Activated B cell treated with CpG ODN at 0.5 μM for 24 hours (primary cell): ENCODE measurements around the gene HNRNPA1L2. TPM values are rescaled to one million over a fixed set of nuclear protein-coding genes. Genes with fewer than 3 reads are reported as not detected.

Source experiments
- ATAC-seq: fragments of 200-7000 bp; cut with Tn5 transposase; one replicate; pipeline ENCODE4 v1.10.0; 2021; ENCODE audit warnings: low read depth, mild to moderate bottlenecking, moderate library complexity
- CTCF ChIA-PET: fragments of 350-600 bp; sonication (Branson Sonifier 250); formaldehyde crosslinking; loops from one replicate; lab custom pipeline; 2021; ENCODE audit warnings: antibody characterized with exemption; lab: Charles Lee
- POLR2A ChIA-PET: fragments of 350-600 bp; sonication (Branson Sonifier 250); formaldehyde crosslinking; loops from one replicate; lab custom pipeline; 2021; ENCODE audit warnings: antibody characterized with exemption; lab: Charles Lee
- DNase-seq: peaks from one replicate; pipeline ENCODE4 v3.0.0; 2022
- H3K27ac Mint-ChIP-seq: one replicate; pipeline ENCODE4 v1.8.0; 2020; ENCODE audit warnings: mixed read lengths
- H3K27me3 Mint-ChIP-seq: one replicate; pipeline ENCODE4 v1.8.0; 2021; ENCODE audit warnings: mixed read lengths
- H3K36me3 Mint-ChIP-seq: one replicate; pipeline ENCODE4 v1.8.0; 2021; ENCODE audit warnings: low read depth, mixed read lengths
- H3K4me1 Mint-ChIP-seq: one replicate; pipeline ENCODE4 v1.8.0; 2021; ENCODE audit warnings: mixed read lengths
- H3K4me3 Mint-ChIP-seq: one replicate; pipeline ENCODE4 v1.8.0; 2020; ENCODE audit warnings: mild to moderate bottlenecking, mixed read lengths
- H3K9me3 Mint-ChIP-seq: one replicate; pipeline ENCODE4 v1.8.0; 2020; ENCODE audit warnings: mixed read lengths
- intact Hi-C: fragments of 100-400 bp; cut with micrococcal nuclease; formaldehyde crosslinking; loops from one replicate; pipeline ENCODE4 v1.15.1; 2024
- total RNA-seq: library from RNA; stranded (reverse); gene quantifications from 2 replicates; pipeline ENCODE4 v1.2.3, GENCODE V29; 2022
- TF ChIP-seq, protein P1 (sequence below): fragments of 200-600 bp; IDR thresholded peaks from one replicate; pipeline ENCODE4 v1.8.0; 2022; ENCODE audit warnings: antibody characterized with exemption, mild to moderate bottlenecking

Gene HNRNPA1L2
- total RNA-seq, 1 donor from 2014 or later: 16.2 TPM

DNA sequence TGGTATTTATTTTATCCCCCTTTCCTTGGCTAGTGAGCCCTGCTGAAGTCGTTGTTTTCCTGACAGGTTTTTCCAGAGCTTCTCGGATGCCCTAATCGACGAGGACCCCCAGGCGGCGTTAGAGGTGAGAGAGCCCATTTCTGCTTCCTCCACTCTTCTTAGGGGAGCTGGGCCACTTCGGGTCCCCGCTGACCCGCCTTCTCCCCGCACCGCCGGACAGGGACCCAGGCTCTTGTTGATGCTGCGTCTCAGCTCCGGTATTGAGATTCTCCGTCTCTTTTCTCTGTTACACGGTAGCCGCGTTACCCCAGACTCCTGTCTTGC, 10.7 kb downstream of the HNRNPA1L2 start:
- H3K4me1 Mint-ChIP-seq: peaks cover 11% of the 10 kb centered on the region
- CTCF ChIA-PET: interaction anchor here (0.9 to 2.7 kb wide), 4 partner anchors 11 to 205 kb away, joined by 3 to 18 read pairs (median 16); partner anchors contain the start of gene VPS36
- H3K36me3 Mint-ChIP-seq: peaks cover 27% of the 10 kb centered on the region
- intact Hi-C loops: loop anchor here (1.0 to 2.0 kb wide), 8 partner anchors 12 to 1200 kb away; partner anchors contain the start of genes ALG11, CKAP2, INTS6 and VPS36
- peak; percentile 35 for ATAC-seq
- no peak overlapping the region for H3K4me3 Mint-ChIP-seq
- H3K27ac Mint-ChIP-seq: no peak overlapping the region
- H3K9me3 Mint-ChIP-seq: no peaks in the 10 kb centered on the region
- POLR2A ChIA-PET: interaction anchor here (0.9 to 3.0 kb wide), 12 partner anchors 12 to 1200 kb away, joined by 3 to 98 read pairs (median 8); partner anchors contain the start of genes INTS6 and VPS36
- TF ChIP-seq, protein P1, sequence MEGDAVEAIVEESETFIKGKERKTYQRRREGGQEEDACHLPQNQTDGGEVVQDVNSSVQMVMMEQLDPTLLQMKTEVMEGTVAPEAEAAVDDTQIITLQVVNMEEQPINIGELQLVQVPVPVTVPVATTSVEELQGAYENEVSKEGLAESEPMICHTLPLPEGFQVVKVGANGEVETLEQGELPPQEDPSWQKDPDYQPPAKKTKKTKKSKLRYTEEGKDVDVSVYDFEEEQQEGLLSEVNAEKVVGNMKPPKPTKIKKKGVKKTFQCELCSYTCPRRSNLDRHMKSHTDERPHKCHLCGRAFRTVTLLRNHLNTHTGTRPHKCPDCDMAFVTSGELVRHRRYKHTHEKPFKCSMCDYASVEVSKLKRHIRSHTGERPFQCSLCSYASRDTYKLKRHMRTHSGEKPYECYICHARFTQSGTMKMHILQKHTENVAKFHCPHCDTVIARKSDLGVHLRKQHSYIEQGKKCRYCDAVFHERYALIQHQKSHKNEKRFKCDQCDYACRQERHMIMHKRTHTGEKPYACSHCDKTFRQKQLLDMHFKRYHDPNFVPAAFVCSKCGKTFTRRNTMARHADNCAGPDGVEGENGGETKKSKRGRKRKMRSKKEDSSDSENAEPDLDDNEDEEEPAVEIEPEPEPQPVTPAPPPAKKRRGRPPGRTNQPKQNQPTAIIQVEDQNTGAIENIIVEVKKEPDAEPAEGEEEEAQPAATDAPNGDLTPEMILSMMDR: no peak
- no peak for DNase-seq
- H3K27me3 Mint-ChIP-seq: no peaks in the 10 kb centered on the region

DNA sequence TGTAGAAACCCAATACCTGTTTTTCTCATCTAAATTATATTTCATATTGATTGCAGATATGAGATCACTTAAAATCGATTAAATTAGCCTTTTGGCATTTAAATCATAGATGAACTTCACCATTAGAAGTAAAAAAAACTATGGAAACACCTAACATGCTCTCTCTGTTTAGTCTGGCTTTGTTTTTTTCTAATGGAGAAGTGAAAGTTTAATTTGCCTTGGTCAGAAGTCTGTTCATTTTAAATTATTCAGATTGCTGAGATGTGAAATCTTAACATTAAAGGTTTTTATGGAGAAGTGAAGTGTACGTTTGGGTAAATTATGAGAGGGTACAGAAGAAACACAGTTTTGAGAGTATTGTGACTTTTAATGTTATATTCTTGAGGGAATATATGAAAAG, 17.1 kb downstream of the HNRNPA1L2 start:
- H3K4me1 Mint-ChIP-seq: peaks cover 3% of the 10 kb centered on the region
- ChIA-PET CTCF (no interaction called here), POLR2A (interaction anchor here (0.7 kb wide), 1 partner anchor 1207 kb away, joined by 3 read pairs; the partner anchor contains the start of gene INTS6)
- H3K27ac Mint-ChIP-seq: peak overlapping the region; percentile 54
- peaks cover 50% of the 10 kb centered on the region for H3K36me3 Mint-ChIP-seq
- TF ChIP-seq, protein P1: no peak
- H3K9me3 Mint-ChIP-seq: no peaks in the 10 kb centered on the region
- intact Hi-C loops: no loop called here
- DNase-seq (no peak), ATAC-seq (no peak)
- no peak overlapping the region for H3K4me3 Mint-ChIP-seq
- no peaks in the 10 kb centered on the region for H3K27me3 Mint-ChIP-seq

DNA sequence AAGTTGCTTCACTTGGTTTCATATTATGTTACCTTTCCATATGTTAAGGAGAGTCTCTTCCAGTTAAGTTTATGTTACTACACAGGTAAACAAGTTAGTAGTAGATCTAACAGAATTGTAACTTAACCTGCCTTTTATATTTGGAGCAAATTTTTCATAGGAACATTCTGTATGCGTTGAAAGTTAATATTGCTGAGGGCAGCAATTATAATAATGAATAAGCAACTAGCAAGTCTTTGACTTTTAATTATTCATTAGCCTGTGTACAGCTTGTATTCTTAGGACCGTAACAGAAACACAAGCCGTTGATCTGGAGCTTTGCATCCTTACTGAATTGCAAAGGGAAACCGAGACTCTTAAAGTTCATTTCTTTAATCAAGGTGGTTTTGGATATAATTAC, 22.0 kb downstream of the HNRNPA1L2 start:
- POLR2A ChIA-PET: interaction anchor here (1.5 to 2.3 kb wide), 2 partner anchors 11 to 47 kb away, joined by 6 to 9 read pairs; partner anchors contain the start of gene SUGT1

DNA sequence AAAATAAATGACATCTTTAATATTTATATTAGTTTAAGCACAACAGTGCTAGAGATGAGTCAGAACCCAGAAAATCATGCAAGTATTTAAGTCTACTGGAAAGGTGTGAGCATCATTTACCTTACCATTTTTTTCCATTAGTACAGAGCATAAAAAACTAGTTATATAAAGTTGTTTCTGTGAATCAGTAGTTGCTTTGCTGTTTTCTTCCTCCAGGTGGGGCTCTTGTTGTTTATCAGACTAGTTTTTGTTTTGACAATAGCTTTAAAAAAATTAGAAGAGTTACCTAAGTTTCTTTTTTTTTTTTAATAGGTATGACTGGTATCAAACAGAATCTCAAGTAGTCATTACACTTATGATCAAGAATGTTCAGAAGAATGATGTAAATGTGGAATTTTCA, 23.1 kb downstream of the HNRNPA1L2 start:
- no peaks in the 10 kb centered on the region for H3K27me3 Mint-ChIP-seq
- ChIA-PET POLR2A (interaction anchor here (1.5 to 2.3 kb wide), 2 partner anchors 12 to 48 kb away, joined by 6 to 9 read pairs; partner anchors contain the start of gene SUGT1), CTCF (interaction anchor here (1.3 to 3.0 kb wide), 4 partner anchors 12 to 303 kb away, joined by 4 to 14 read pairs (median 6); partner anchors contain the start of gene SUGT1)
- no peaks in the 10 kb centered on the region for H3K4me1 Mint-ChIP-seq
- TF ChIP-seq, protein P1: no peak
- no peak for DNase-seq
- H3K4me3 Mint-ChIP-seq: no peak overlapping the region
- no peak for ATAC-seq
- intact Hi-C loops: loop anchor here (1.0 to 2.0 kb wide), 2 partner anchors 13 to 303 kb away; partner anchors contain the start of gene SUGT1
- H3K9me3 Mint-ChIP-seq: no peaks in the 10 kb centered on the region
- peaks cover 85% of the 10 kb centered on the region for H3K36me3 Mint-ChIP-seq
- no peak overlapping the region for H3K27ac Mint-ChIP-seq

More for the DNA sequence above, 22.0 kb downstream of the HNRNPA1L2 start:
- DNase-seq (no peak), ATAC-seq (no peak)
- Mint-ChIP-seq H3K4me1 (peaks cover 3% of the 10 kb centered on the region), H3K27ac (no peak overlapping the region), H3K36me3 (peaks cover 82% of the 10 kb centered on the region), H3K4me3 (no peak overlapping the region), H3K9me3 (no peaks in the 10 kb centered on the region), H3K27me3 (no peaks in the 10 kb centered on the region)
- intact Hi-C loops: loop anchor here (2.0 kb wide), 1 partner anchor 305 kb away; no protein-coding TSS in a partner anchor
- TF ChIP-seq, protein P1: no peak
- CTCF ChIA-PET: interaction anchor here (1.4 to 3.0 kb wide), 3 partner anchors 11 to 304 kb away, joined by 4 to 14 read pairs (median 7); partner anchors contain the start of gene SUGT1

DNA sequence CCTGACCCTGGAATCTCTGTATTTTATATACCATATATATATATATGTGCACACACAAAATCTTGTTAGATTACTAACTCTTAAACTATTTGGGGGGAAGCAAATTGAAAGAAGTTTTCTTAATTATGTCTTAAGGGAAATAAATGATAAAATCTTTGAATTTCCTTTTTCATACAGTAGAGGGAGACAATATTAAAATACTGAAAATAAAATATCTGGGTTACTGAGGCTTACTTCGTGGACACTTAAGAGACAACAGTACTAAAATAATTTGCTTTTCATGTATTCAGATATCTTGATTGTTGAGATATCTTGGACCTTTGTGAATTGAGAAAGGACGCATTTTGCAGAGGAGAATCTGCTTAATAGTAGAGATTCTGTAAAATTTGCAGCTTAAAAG, 27.4 kb downstream of the HNRNPA1L2 start:
- peaks cover 74% of the 10 kb centered on the region for H3K36me3 Mint-ChIP-seq
- H3K4me1 Mint-ChIP-seq: no peaks in the 10 kb centered on the region
- POLR2A ChIA-PET: no interaction called here
- no peak for DNase-seq
- no peaks in the 10 kb centered on the region for H3K9me3 Mint-ChIP-seq
- ATAC-seq: no peak
- TF ChIP-seq, protein P1: no peak
- no peak overlapping the region for H3K27ac Mint-ChIP-seq
- H3K27me3 Mint-ChIP-seq: no peaks in the 10 kb centered on the region
- intact Hi-C loops: no loop called here
- H3K4me3 Mint-ChIP-seq: no peak overlapping the region
- CTCF ChIA-PET: no interaction called here
